Hepatocyte (in vitro differentiated cells): ENCODE data around the gene AUNIP. TPM values are rescaled to one million over a fixed set of nuclear protein-coding genes. Genes with fewer than 3 reads are reported as not detected.

Source experiments
- DNase-seq: peaks from one replicate; pipeline ENCODE4 v3.0.0-alpha.2; 2016; ENCODE audit warnings: low spot score
- H2AFZ ChIP-seq: fragments of 200-600 bp; sonication (generic); 2 replicates; pipeline ENCODE4 v1.6.0; 2016; ENCODE audit warnings: antibody characterized with exemption, mild to moderate bottlenecking
- H3K27ac ChIP-seq: fragments of 200-600 bp; sonication (generic); 2 replicates; pipeline ENCODE4 v1.5.1; 2016; ENCODE audit warnings: mild to moderate bottlenecking
- H3K27me3 ChIP-seq: fragments of 200-600 bp; sonication (generic); 2 replicates; pipeline ENCODE4 v1.6.1; 2016
- H3K36me3 ChIP-seq: fragments of 200-600 bp; sonication (generic); replicated peaks from 2 replicates; pipeline ENCODE4 v1.5.1; 2016; ENCODE audit warnings: low read depth; ENCODE audit not compliant: insufficient read depth
- H3K4me1 ChIP-seq: fragments of 200-600 bp; sonication (generic); 2 replicates; pipeline ENCODE4 v1.5.1; 2016; ENCODE audit warnings: mild to moderate bottlenecking, moderate library complexity; ENCODE audit not compliant: insufficient read depth
- H3K4me2 ChIP-seq: fragments of 200-600 bp; sonication (generic); 2 replicates; pipeline ENCODE4 v1.6.0; 2016
- H3K4me3 ChIP-seq: fragments of 200-600 bp; sonication (generic); 2 replicates; pipeline ENCODE4 v1.5.1; 2016; ENCODE audit warnings: mild to moderate bottlenecking
- H3K79me2 ChIP-seq: fragments of 200-600 bp; sonication (generic); 2 replicates; pipeline ENCODE4 v1.6.0; 2017; ENCODE audit warnings: mild to moderate bottlenecking
- H3K9me2 ChIP-seq: fragments of 200-600 bp; sonication (generic); replicated peaks from 2 replicates; pipeline ENCODE4 v1.6.0; 2017; ENCODE audit warnings: mild to moderate bottlenecking; ENCODE audit not compliant: insufficient read depth
- H3K9me3 ChIP-seq: fragments of 200-600 bp; sonication (generic); 2 replicates; pipeline ENCODE4 v1.5.1; 2016; ENCODE audit warnings: low read depth, mild to moderate bottlenecking
- H4K20me1 ChIP-seq: fragments of 200-600 bp; sonication (generic); 2 replicates; pipeline ENCODE4 v1.6.0; 2016; ENCODE audit warnings: mild to moderate bottlenecking; ENCODE audit not compliant: insufficient read depth, poor library complexity, severe bottlenecking
- CTCF ChIP-seq: fragments of 200-600 bp; sonication (generic); IDR thresholded peaks from 2 replicates; pipeline ENCODE4 v1.5.1; 2016; ENCODE audit warnings: antibody characterized with exemption, mild to moderate bottlenecking; ENCODE audit not compliant: poor library complexity
- EZH2 ChIP-seq: fragments of 200-600 bp; sonication (generic); IDR thresholded peaks from 2 replicates; pipeline ENCODE4 v1.6.1; 2016; ENCODE audit warnings: antibody characterized with exemption, mild to moderate bottlenecking, borderline replicate concordance
- EZH2phosphoT487 ChIP-seq: fragments of 200-600 bp; sonication (generic); IDR thresholded peaks from one replicate; pipeline ENCODE4 v1.6.1; 2018; ENCODE audit warnings: antibody characterized with exemption, mild to moderate bottlenecking, low read depth, moderate library complexity; ENCODE audit not compliant: unreplicated experiment, severe bottlenecking
- WGBS: methylation state at CpG from one replicate; pipeline ENCODE4 v1.1.6; 2016; ENCODE audit warnings: low lambda C conversion rate; ENCODE audit errors: missing lambda C conversion rate; 5-methylcytosine and 5-hydroxymethylcytosine counted together
- polyA plus RNA-seq: library from polyadenylated mRNA; unstranded; fragments of >200 nt; fragmentation: Nextera tagmentation; extraction: Ambion mirVana; gene quantifications from 2 replicates; pipeline ENCODE4 v1.2.1, GENCODE V29; 2016
- total RNA-seq: library from RNA; depleted of rRNA; stranded (reverse); fragments of >200 nt; gene quantifications from 2 replicates; pipeline ENCODE4 v1.2.3, GENCODE V29; 2014

The AUNIP gene
- total and polyA plus RNA-seq, 2 experiments from 2014 or later = 0.41 to 1.3 TPM

DNA sequence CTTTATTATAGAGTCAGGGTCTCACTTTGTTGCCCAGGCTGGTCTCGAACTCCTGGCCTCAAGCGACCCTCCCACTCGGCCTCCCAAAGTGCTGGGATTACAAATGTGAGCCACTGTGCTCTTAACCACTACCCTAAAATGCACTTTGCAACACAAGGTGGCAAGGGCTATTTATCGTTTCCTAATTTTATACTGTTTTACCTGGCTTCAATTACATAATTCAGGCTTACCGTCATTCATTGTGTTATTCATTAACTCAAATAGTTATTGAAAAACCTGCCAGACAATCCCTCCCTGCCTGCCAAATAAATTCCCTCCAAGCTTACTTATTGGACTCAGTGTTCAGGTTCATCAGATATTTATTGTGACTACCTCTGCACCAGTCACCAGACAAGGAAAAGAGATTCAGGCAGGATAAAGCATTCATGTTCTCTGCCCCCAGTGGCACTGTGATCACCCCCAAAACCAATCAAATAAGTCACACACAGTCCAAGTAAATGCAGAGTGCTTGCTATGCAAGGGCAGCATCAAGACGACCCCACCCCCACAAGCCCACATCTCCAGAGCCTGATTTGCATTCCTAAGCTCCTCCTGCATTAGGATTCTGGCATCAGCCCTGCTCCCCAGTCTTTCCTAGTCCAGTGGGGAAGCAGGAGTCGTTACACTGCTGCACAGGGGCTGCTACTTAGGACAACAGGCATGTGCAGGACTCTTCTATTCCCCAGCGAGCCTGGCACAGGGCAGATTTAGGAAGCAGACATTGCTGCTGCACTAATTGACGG is 8.1 kb upstream of the AUNIP start:
- WGBS = 65% methylated on average over 9 of the region's 9 CpGs
- TF ChIP-seq CTCF (no peak), EZH2 (no peak), EZH2phosphoT487 (no peak)
- Histone ChIP-seq H3K4me1 (peaks cover 25% of the 10 kb centered on the region), H3K36me3 (no peaks in the 10 kb centered on the region), H2AFZ (no peak overlapping the region), H3K27ac (peak overlapping the region; percentile 57), H3K4me3 (no peak overlapping the region), H3K79me2 (peaks cover 10% of the 10 kb centered on the region), H3K27me3 (no peaks in the 10 kb centered on the region), H3K9me2 (no peaks in the 10 kb centered on the region), H3K9me3 (no peaks in the 10 kb centered on the region), H3K4me2 (peak overlapping the region; percentile 47), H4K20me1 (no peaks in the 10 kb centered on the region)
- DNase-seq = no peak

- H3K9me2 ChIP-seq = no peaks in the 10 kb centered on the region
- no peak for TF ChIP-seq EZH2
- no peak for TF ChIP-seq EZH2phosphoT487
- no peak for TF ChIP-seq CTCF
- WGBS = 82% methylated on average over 1 of the region's 1 CpG
- no peaks in the 10 kb centered on the region for H3K9me3 ChIP-seq
- no peak overlapping the region for H3K27ac ChIP-seq
- no peaks in the 10 kb centered on the region for H3K27me3 ChIP-seq
- no peak overlapping the region for H3K4me2 ChIP-seq
- no peak for DNase-seq
- no peak overlapping the region for H2AFZ ChIP-seq
- H3K4me3 ChIP-seq = no peak overlapping the region
- no peaks in the 10 kb centered on the region for H3K79me2 ChIP-seq
- H3K4me1 ChIP-seq = peaks cover 26% of the 10 kb centered on the region
- H4K20me1 ChIP-seq = no peaks in the 10 kb centered on the region
- H3K36me3 ChIP-seq = no peaks in the 10 kb centered on the region
Observed at GRCh38 chr1:25866288-25866687, 7.0 kb upstream of the AUNIP start.

GRCh38 chr1:25864434-25864833 is 5.2 kb upstream of the AUNIP start:
- no peaks in the 10 kb centered on the region for H4K20me1 ChIP-seq
- H2AFZ ChIP-seq = no peak overlapping the region
- TF ChIP-seq EZH2 = no peak
- TF ChIP-seq CTCF = no peak
- H3K79me2 ChIP-seq = peaks cover 4% of the 10 kb centered on the region
- no peaks in the 10 kb centered on the region for H3K9me2 ChIP-seq
- no peak overlapping the region for H3K27ac ChIP-seq
- no peaks in the 10 kb centered on the region for H3K27me3 ChIP-seq
- H3K4me2 ChIP-seq = no peak overlapping the region
- H3K4me3 ChIP-seq = no peak overlapping the region
- no peaks in the 10 kb centered on the region for H3K9me3 ChIP-seq
- no peak for DNase-seq
- no peaks in the 10 kb centered on the region for H3K36me3 ChIP-seq
- 100% methylated on average over 3 of the region's 3 CpGs for WGBS
- H3K4me1 ChIP-seq = peaks cover 33% of the 10 kb centered on the region
